GM23248 (cell line): ENCODE results near the gene ENSA.
"Not testable (repeated sequence)": the region's sequence is repeated elsewhere in the genome, so short reads cannot be mapped to it uniquely, and the experiment has no call there.

Experiments
- EZH2 ChIP-seq: fragments of 200-600 bp; sonication (generic); IDR thresholded peaks from 2 replicates; pipeline ENCODE4 v1.6.1; 2018; ENCODE audit warnings: antibody characterized with exemption, mild to moderate bottlenecking; ENCODE audit not compliant: insufficient read depth, poor library complexity, severe bottlenecking
- EZH2phosphoT487 ChIP-seq: fragments of 200-600 bp; sonication (generic); IDR thresholded peaks from 2 replicates; pipeline ENCODE4 v1.6.1; 2018; ENCODE audit warnings: antibody characterized with exemption, moderate library complexity, mild to moderate bottlenecking, low read depth; ENCODE audit not compliant: insufficient read depth

GRCh38 chr1:150624134-150624533 is 5.3 kb downstream of the ENSA start:
- not testable (repeated sequence) for TF ChIP-seq EZH2, EZH2phosphoT487
